Measurements from ENCODE around the gene ACO1. TPM values are rescaled to one million over a fixed set of nuclear protein-coding genes. Genes with fewer than 3 reads are reported as not detected.

ACO1 gene
- total and polyA plus RNA-seq, 2 donors (not counting 3 experiments of a cell fraction or from before 2014, with no cell fraction given): 51.6 to 54.1 TPM

GRCh38 chr9:32398207-32398606 is 13.8 kb downstream of the ACO1 start:
- H3K4me3 ChIP-seq (replicated peaks in 1 of 3; ENCODE audit: insufficient read depth in 1 of 3, low read depth in 1 of 3, low read length in 3 of 3): no peak overlapping the region
- peaks cover 37% of the 10 kb centered on the region for H3K79me2 ChIP-seq (ENCODE audit: control insufficient read depth, insufficient read depth, low read length)
- H3K36me3 ChIP-seq (ENCODE audit: control insufficient read depth in 2 of 2, extremely low read depth in 1 of 2, insufficient read depth in 2 of 2, low read length in 2 of 2): no peaks in the 10 kb centered on the region
- no peak overlapping the region for H3K27ac ChIP-seq (ENCODE audit: insufficient read depth, low read depth, low read length)
- no peak overlapping the region for H3K4me2 ChIP-seq (ENCODE audit: insufficient read depth, low read length)
- no peak overlapping the region for H2AFZ ChIP-seq (ENCODE audit: low read depth, low read length)
- no peaks in the 10 kb centered on the region for H4K20me1 ChIP-seq (replicated peaks; ENCODE audit: control insufficient read depth, extremely low read depth, insufficient read depth, low read length)
- no peak for DNase-seq (ENCODE audit: low read depth, low spot score)
- no TSS peak for BruUV-seq (replicated peaks)
- intact Hi-C loops (cut with micrococcal nuclease) (no loop called here), dilution Hi-C loops (cut with MboI; ENCODE audit: extremely low pct_ligation_motif_present, low sequenced_read_pairs) (loop anchor here (25.0 kb wide), 1 partner anchor 164 kb away; the partner anchor contains the start of genes NDUFB6, SMIM27 and TOPORS)
- no peak for FAIRE-seq
- CTCF ChIA-PET: interaction anchor here (1.3 to 6.4 kb wide), 5 partner anchors 11 to 33 kb away, joined by 3 to 71 read pairs (median 13); partner anchors contain the start of gene ACO1
- H3K9me1 ChIP-seq (replicated peaks; ENCODE audit: control insufficient read depth, extremely low read depth, insufficient read depth, low read length): no peaks in the 10 kb centered on the region
- H3K4me1 ChIP-seq (ENCODE audit: control insufficient read depth, extremely low read depth, insufficient read depth, low read length): peaks cover 29% of the 10 kb centered on the region
- POLR2A ChIA-PET: no interaction called here
- H3K9me3 ChIP-seq (replicated peaks; ENCODE audit: control insufficient read depth, insufficient read depth, low read length): no peaks in the 10 kb centered on the region
- no peak overlapping the region for H3K9ac ChIP-seq (replicated peaks; ENCODE audit: extremely low read depth, insufficient read depth, low read length)
- no peaks in the 10 kb centered on the region for H3K27me3 ChIP-seq (ENCODE audit: control insufficient read depth in 2 of 2, insufficient read depth in 2 of 2, low read length in 2 of 2)
- no peak for TF ChIP-seq POLR2AphosphoS5 (IDR thresholded peaks at IDR 0.05; ENCODE audit: insufficient read depth, low read depth, low read length)

GRCh38 chr9:32399110-32399815 is 14.8 kb downstream of the ACO1 start:
- peaks cover 43% of the 10 kb centered on the region for H3K79me2 ChIP-seq (ENCODE audit: control insufficient read depth, insufficient read depth, low read length)

More at GRCh38 chr9:32399110-32399815, 14.8 kb downstream of the ACO1 start:
- DNase-seq (ENCODE audit: low read depth, low spot score) (no peak), FAIRE-seq (no peak)
- Histone ChIP-seq H3K27me3 (ENCODE audit: control insufficient read depth in 2 of 2, insufficient read depth in 2 of 2, low read length in 2 of 2) (no peaks in the 10 kb centered on the region), H3K4me1 (ENCODE audit: control insufficient read depth, extremely low read depth, insufficient read depth, low read length) (peaks cover 31% of the 10 kb centered on the region), H3K4me2 (ENCODE audit: insufficient read depth, low read length) (no peak overlapping the region), H3K36me3 (ENCODE audit: control insufficient read depth in 2 of 2, extremely low read depth in 1 of 2, insufficient read depth in 2 of 2, low read length in 2 of 2) (peaks cover 0 to under 1% of the 10 kb centered on the region in 2 experiments), H3K9me3 (replicated peaks; ENCODE audit: control insufficient read depth, insufficient read depth, low read length) (no peaks in the 10 kb centered on the region), H3K9me1 (replicated peaks; ENCODE audit: control insufficient read depth, extremely low read depth, insufficient read depth, low read length) (no peaks in the 10 kb centered on the region), H3K9ac (replicated peaks; ENCODE audit: extremely low read depth, insufficient read depth, low read length) (no peak overlapping the region), H3K27ac (ENCODE audit: insufficient read depth, low read depth, low read length) (no peak overlapping the region), H3K4me3 (replicated peaks in 1 of 3; ENCODE audit: insufficient read depth in 1 of 3, low read depth in 1 of 3, low read length in 3 of 3) (no peak overlapping the region), H2AFZ (ENCODE audit: low read depth, low read length) (no peak overlapping the region), H4K20me1 (replicated peaks; ENCODE audit: control insufficient read depth, extremely low read depth, insufficient read depth, low read length) (no peaks in the 10 kb centered on the region)
- dilution Hi-C loops (cut with MboI; ENCODE audit: extremely low pct_ligation_motif_present, low sequenced_read_pairs): loop anchor here (25.0 kb wide), 1 partner anchor 163 kb away; the partner anchor contains the start of genes NDUFB6, SMIM27 and TOPORS
- intact Hi-C loops (cut with micrococcal nuclease): no loop called here
- no TSS peak for BruUV-seq (replicated peaks)
- POLR2A ChIA-PET: no interaction called here
- no peak for TF ChIP-seq EZH2 (IDR thresholded peaks at IDR 0.05; ENCODE audit: borderline replicate concordance, low read depth, low read length, severe bottlenecking)
- no peak for TF ChIP-seq MAX (IDR thresholded peaks at IDR 0.05; ENCODE audit: insufficient read depth, insufficient read length)
- no peak for TF ChIP-seq POLR2A (IDR thresholded peaks at IDR 0.05; ENCODE audit: low read depth, low read length)
- no peak for TF ChIP-seq JUN (IDR thresholded peaks at IDR 0.05; ENCODE audit: borderline replicate concordance, insufficient read depth, insufficient read length, low read depth)
- no peak for TF ChIP-seq CTCF (IDR thresholded peaks at IDR 0.05; ENCODE audit: extremely low read depth in 1 of 2, insufficient read depth in 1 of 2, low read depth in 1 of 2, low read length in 2 of 2)
- no peak for TF ChIP-seq GATA2 (IDR thresholded peaks at IDR 0.05; ENCODE audit: insufficient read depth, insufficient read length, low read depth, low read length)
- TF ChIP-seq MYC (IDR thresholded peaks at IDR 0.05; ENCODE audit: low read depth, low read length): no peak
- TF ChIP-seq POLR2AphosphoS5 (IDR thresholded peaks at IDR 0.05; ENCODE audit: insufficient read depth, low read depth, low read length): no peak
- TF ChIP-seq FOS (IDR thresholded peaks at IDR 0.05; ENCODE audit: borderline replicate concordance, insufficient read depth, low read length): no peak
- CTCF ChIA-PET: interaction anchor here (1.0 to 6.4 kb wide), 6 partner anchors 10 to 180 kb away, joined by 3 to 71 read pairs (median 8); partner anchors contain the start of gene ACO1

Data from endothelial cell of umbilical vein (primary cell).